IMR-90 (cell line): ENCODE measurements around the gene MAN1C1. TPM values are rescaled to one million over a fixed set of nuclear protein-coding genes. Genes with fewer than 3 reads are reported as not detected.

Experiments used
- ATAC-seq: fragments of 200-7000 bp; cut with Tn5 transposase; 2 replicates; pipeline ENCODE4 v1.9.1; 2020; ENCODE audit warnings: low read depth, mild to moderate bottlenecking, moderate library complexity
- BruUV-seq: library from RNA; stranded (reverse); fragments of 400-500 nt; replicated peaks from 2 replicates; lab custom pipeline; 2021; lab: Mats Ljungman, UMichigan
- CTCF ChIA-PET: fragments of 300-600 bp; formaldehyde crosslinking; extraction: SDS; loops from one replicate; lab custom pipeline; 2021; ENCODE audit warnings: antibody characterized with exemption; lab: Yijun Ruan, JAX
- POLR2A ChIA-PET: fragments of 300-600 bp; sonication (Branson Sonifier 250); formaldehyde crosslinking; loops from one replicate; lab custom pipeline; 2022; ENCODE audit warnings: antibody characterized with exemption; ENCODE audit not compliant: unreplicated experiment; lab: Charles Lee
- DNase-seq: peaks from one replicate; pipeline ENCODE4 v3.0.0; 2013
- H2AFZ ChIP-seq: replicated peaks from 2 replicates; pipeline ENCODE3; 2013; ENCODE audit warnings: low read length, mild to moderate bottlenecking; ENCODE audit not compliant: poor library complexity
- H2AK5ac ChIP-seq: 2 replicates; pipeline ENCODE4 v1.6.1; 2013; ENCODE audit warnings: low read depth, low read length, inconsistent platforms
- H2AK9ac ChIP-seq: replicated peaks from 2 replicates; pipeline ENCODE3; 2013; ENCODE audit warnings: mild to moderate bottlenecking, low read depth, low read length, moderate library complexity; ENCODE audit not compliant: poor library complexity
- H2BK120ac ChIP-seq: 2 replicates; pipeline ENCODE4 v1.6.1; 2013; ENCODE audit warnings: low read depth, low read length, inconsistent platforms
- H2BK15ac ChIP-seq: 3 replicates; pipeline ENCODE4 v1.6.1; 2013; ENCODE audit warnings: low read depth, low read length, inconsistent platforms
- H2BK20ac ChIP-seq: 2 replicates; pipeline ENCODE4 v1.6.1; 2013; ENCODE audit warnings: low read depth, mild to moderate bottlenecking, inconsistent platforms, low read length, moderate library complexity
- H2BK5ac ChIP-seq: 2 replicates; pipeline ENCODE4 v1.6.1; 2013; ENCODE audit warnings: mild to moderate bottlenecking, low read depth, low read length, inconsistent platforms; ENCODE audit not compliant: poor library complexity, severe bottlenecking
- H3K14ac ChIP-seq: replicated peaks from 2 replicates; pipeline ENCODE4 v1.6.1; 2013; ENCODE audit warnings: low read depth, low read length, inconsistent platforms
- H3K18ac ChIP-seq: 2 replicates; pipeline ENCODE4 v1.6.1; 2013; ENCODE audit warnings: low read depth, low read length, control low read depth
- H3K23ac ChIP-seq: 2 replicates; pipeline ENCODE4 v1.6.1; 2013; ENCODE audit warnings: low read depth, low read length, inconsistent platforms
- H3K27ac ChIP-seq: 2 replicates; pipeline ENCODE4 v1.5.1; 2013; ENCODE audit warnings: mild to moderate bottlenecking, control low read depth, low read length; ENCODE audit not compliant: insufficient read depth
- H3K27me3 ChIP-seq: 2 replicates; pipeline ENCODE4 v1.6.1; 2013; ENCODE audit warnings: low read length; ENCODE audit not compliant: control insufficient read depth, insufficient read depth
- H3K36me3 ChIP-seq: 2 replicates; pipeline ENCODE4 v1.6.1; 2013; ENCODE audit warnings: low read length, mixed read lengths; ENCODE audit not compliant: control insufficient read depth, insufficient read depth
- H3K4ac ChIP-seq: 2 replicates; pipeline ENCODE4 v1.6.1; 2013; ENCODE audit warnings: low read depth, low read length, inconsistent platforms
- H3K4me1 ChIP-seq: 2 replicates; pipeline ENCODE4 v1.6.1; 2013; ENCODE audit warnings: low read length, mixed read lengths; ENCODE audit not compliant: control insufficient read depth, insufficient read depth
- H3K4me2 ChIP-seq: 2 replicates; pipeline ENCODE4 v1.6.1; 2013; ENCODE audit warnings: low read depth, mild to moderate bottlenecking, control low read depth, low read length, moderate library complexity
- H3K4me3 ChIP-seq: 2 replicates; pipeline ENCODE4 v1.5.1; 2013; ENCODE audit warnings: low read depth, mild to moderate bottlenecking, control low read depth, low read length, moderate library complexity; ENCODE audit not compliant: insufficient read depth
- H3K56ac ChIP-seq: 2 replicates; pipeline ENCODE4 v1.6.1; 2013; ENCODE audit warnings: low read length, inconsistent platforms; ENCODE audit not compliant: insufficient read depth; ENCODE audit errors: extremely low read depth
- H3K79me1 ChIP-seq, 2 experiments: 2 replicates each; pipeline ENCODE4 v1.6.1; 2013; ENCODE audit warnings: low read length in 2 of 2, inconsistent platforms in 1 of 2, low read depth in 1 of 2
- H3K9ac ChIP-seq: 2 replicates; pipeline ENCODE4 v1.6.1; 2013; ENCODE audit warnings: low read depth, low read length, control low read depth
- H3K9me1 ChIP-seq: 2 replicates; pipeline ENCODE4 v1.6.1; 2013; ENCODE audit warnings: low read length, inconsistent platforms; ENCODE audit not compliant: insufficient read depth
- H3K9me3 ChIP-seq: 2 replicates; pipeline ENCODE4 v1.6.1; 2013; ENCODE audit warnings: low read length; ENCODE audit not compliant: control insufficient read depth, insufficient read depth
- H4K20me1 ChIP-seq: 2 replicates; pipeline ENCODE4 v1.6.1; 2013; ENCODE audit warnings: low read length, inconsistent platforms; ENCODE audit not compliant: insufficient read depth
- H4K5ac ChIP-seq: 2 replicates; pipeline ENCODE4 v1.6.1; 2013; ENCODE audit warnings: mild to moderate bottlenecking, low read depth, low read length, control low read depth
- H4K8ac ChIP-seq, 2 experiments: 2 replicates each; pipeline ENCODE4 v1.6.1; 2013; ENCODE audit warnings: low read depth in 2 of 2, low read length in 2 of 2, control low read depth in 1 of 2, inconsistent platforms in 1 of 2
- H4K91ac ChIP-seq: 2 replicates; pipeline ENCODE4 v1.6.1; 2013; ENCODE audit warnings: low read depth, low read length, inconsistent platforms; ENCODE audit not compliant: insufficient read depth
- POLR2A ChIP-seq: IDR thresholded peaks from 2 replicates; pipeline ENCODE4 v1.6.1; 2012; ENCODE audit warnings: mild to moderate bottlenecking, low read depth, low read length
- WGBS, 2 experiments: methylation state at CpG; one replicate each; pipeline versions ENCODE4 v1.1.5 to v1.1.7; 2013; ENCODE audit warnings: missing lambda C conversion rate in 2 of 2; ENCODE audit not compliant: insufficient read length in 1 of 2; ENCODE audit errors: extremely low coverage in 2 of 2; 5-methylcytosine and 5-hydroxymethylcytosine counted together
- dilution Hi-C: fragments of 300-500 bp; cut with HindIII; formaldehyde crosslinking; loops from one replicate; pipeline ENCODE4 v1.14.3; 2018; ENCODE audit warnings: low sequenced_read_pairs; ENCODE audit not compliant: unreplicated experiment
- in situ Hi-C: fragments of 300-500 bp; cut with MboI; formaldehyde crosslinking; loops from 3 replicates; pipeline ENCODE4 v1.14.3; 2019; ENCODE audit warnings: low sequenced_read_pairs, inconsistent platforms, mixed read lengths
- intact Hi-C: fragments of 100-400 bp; cut with micrococcal nuclease; formaldehyde crosslinking; loops from 2 replicates; pipeline ENCODE4 v1.10.0; 2022
- polyA plus RNA-seq, 3 experiments: library from polyadenylated mRNA; depleted of rRNA; stranded (reverse); fragments of >200 nt; gene quantifications; 2 replicates each; pipeline ENCODE4 v1.2.3, GENCODE V29; 2012; ENCODE audit warnings: low replicate concordance in 1 of 3
- total RNA-seq: library from RNA; depleted of rRNA; stranded (reverse); fragments of >200 nt; gene quantifications from 2 replicates; pipeline ENCODE4 v1.2.3, GENCODE V29; 2012

Gene MAN1C1
- total and polyA plus RNA-seq, 2 of the 4 experiments (the other 2 are of a cell fraction) = 3.2 to 11.3 TPM

GRCh38 chr1:25727635-25728286, 111.2 kb downstream of the MAN1C1 start:
- H2BK5ac ChIP-seq = no peak overlapping the region
- H4K8ac ChIP-seq = peak overlapping the region in 1 of 2 experiments; percentile 13; a peak in 1 of 4 replicates
- peaks cover 2% of the 10 kb centered on the region; the same call in 1 of the 2 replicates for H3K36me3 ChIP-seq
- no peak for TF ChIP-seq POLR2A
- H3K27ac ChIP-seq = peak overlapping the region; percentile 8; the same call in 1 of the 2 replicates
- no peak overlapping the region for H4K91ac ChIP-seq
- peak overlapping the region; percentile 25; the same call in 1 of the 2 replicates for H2AK5ac ChIP-seq
- no TSS peak for BruUV-seq
- no peaks in the 10 kb centered on the region; a peak in 1 of 4 replicates for H3K79me1 ChIP-seq
- no peak overlapping the region for H3K14ac ChIP-seq
- peak overlapping the region; percentile 13; the same call in 1 of the 2 replicates for H3K4ac ChIP-seq
- no peak overlapping the region for H2AFZ ChIP-seq
- 39% methylated on average over 8 of the region's 12 CpGs; no CpG with 5 or more reads in 1 of the 2 experiments for WGBS, 2 experiments
- H3K9me1 ChIP-seq = 0 out of 2 replicates have a peak, but pooled peaks cover 14% of the 10 kb centered on the region
- H3K9ac ChIP-seq = no peak overlapping the region
- peak overlapping the region; percentile 24 for H4K5ac ChIP-seq
- H3K4me2 ChIP-seq = no peak overlapping the region
- no peaks in the 10 kb centered on the region for H3K9me3 ChIP-seq
- CTCF ChIA-PET = interaction anchor here (0.6 kb wide), 2 partner anchors 103 to 1002 kb away, joined by 3 read pairs; no protein-coding TSS in a partner anchor
- H2BK120ac ChIP-seq = no peak overlapping the region
- ATAC-seq = peak; percentile 57
- H2BK20ac ChIP-seq = no peak overlapping the region
- peak overlapping the region; percentile 34; the same call in 1 of the 2 replicates for H3K23ac ChIP-seq
- H3K4me3 ChIP-seq = no peak overlapping the region
- H4K20me1 ChIP-seq = peaks cover 6% of the 10 kb centered on the region; the same call in 1 of the 2 replicates
- dilution Hi-C loops = no loop called here
- intact Hi-C loops = no loop called here
- H3K4me1 ChIP-seq = peaks cover 14% of the 10 kb centered on the region
- in situ Hi-C loops = no loop called here
- no peak overlapping the region for H2BK15ac ChIP-seq
- no peak overlapping the region for H3K56ac ChIP-seq
- DNase-seq = peak; percentile 28
- H3K18ac ChIP-seq = no peak overlapping the region; the same call in 1 of the 2 replicates
- no peak overlapping the region for H2AK9ac ChIP-seq
- H3K27me3 ChIP-seq = no peaks in the 10 kb centered on the region; the same call in 1 of the 2 replicates
- POLR2A ChIA-PET = no interaction called here
